Breast epithelium (tissue), 4 donors: ENCODE data around the gene TRIM26. TPM values are rescaled to one million over a fixed set of nuclear protein-coding genes. Genes with fewer than 3 reads are reported as not detected.
"Not testable (repeated sequence)": the region's sequence is repeated elsewhere in the genome, so short reads cannot be mapped to it uniquely, and the experiment has no call there.

Experiments
- DNase-seq, 2 donors: peaks; one replicate each; pipeline ENCODE4 v3.0.0-alpha.2; 2019; ENCODE audit warnings: low spot score in 2 of 2
- H3K27ac ChIP-seq, 2 donors: fragments of 200-600 bp; sonication (generic) in 1 of 2; one replicate each; pipeline ENCODE4 v1.5.1; 2016 to 2019; ENCODE audit warnings: mild to moderate bottlenecking in 1 of 2
- H3K27me3 ChIP-seq, 2 donors: fragments of 200-600 bp; sonication (generic) in 1 of 2; one replicate each; pipeline versions ENCODE4 v1.5.1 to v1.6.0; 2017 to 2019; ENCODE audit warnings: control low read depth in 1 of 2, mild to moderate bottlenecking in 1 of 2
- H3K36me3 ChIP-seq: fragments of 200-600 bp; one replicate; pipeline ENCODE4 v1.5.1; 2019
- H3K4me1 ChIP-seq, 2 donors: fragments of 200-600 bp; sonication (generic); one replicate each; pipeline ENCODE4 v1.5.1; 2016 to 2019; ENCODE audit warnings: control low read depth in 1 of 2
- H3K4me3 ChIP-seq, 3 donors: fragments of 200-600 bp; sonication (generic); 1 replicate in 2 of 3; 2 replicates in 1 of 3; pipeline ENCODE4 v1.5.1; 2016 to 2019; ENCODE audit warnings: mild to moderate bottlenecking in 3 of 3, moderate library complexity in 2 of 3
- H3K9me3 ChIP-seq, 2 donors: fragments of 200-600 bp; sonication (generic) in 1 of 2; one replicate each; pipeline ENCODE4 v1.5.1; 2016 to 2019; ENCODE audit warnings: control low read depth in 1 of 2
- CTCF ChIP-seq, 3 donors: fragments of 450-650 bp; IDR thresholded peaks; one replicate each; pipeline ENCODE4 v1.5.1; 2016 to 2017; ENCODE audit warnings: antibody characterized with exemption in 3 of 3, mild to moderate bottlenecking in 3 of 3, moderate library complexity in 3 of 3
- POLR2A ChIP-seq: fragments of 450-650 bp; IDR thresholded peaks from one replicate; pipeline ENCODE4 v1.6.1; 2016; ENCODE audit warnings: antibody characterized with exemption, mild to moderate bottlenecking, moderate library complexity
- POLR2AphosphoS5 ChIP-seq, 3 donors: sonication (generic); formaldehyde crosslinking; IDR thresholded peaks; one replicate each; pipeline ENCODE4 v1.6.1; 2017; ENCODE audit warnings: antibody characterized with exemption in 3 of 3
- intact Hi-C: fragments of 100-400 bp; cut with DNase I; formaldehyde crosslinking; loops from one replicate; pipeline ENCODE4 v1.15.1; 2023; ENCODE audit warnings: low total_unique reads
- total RNA-seq, 3 donors: library from RNA; depleted of rRNA; stranded (reverse); fragments of >200 nt; gene quantifications; one replicate each; pipeline ENCODE4 v1.1.0, GENCODE V29; 2016

Gene TRIM26
- total RNA-seq, 3 donors from 2014 or later = 31.7 to 66.2 (median 47.5) TPM

GRCh38 chr6:30169658-30170614, 43.3 kb downstream of the TRIM26 start:
- no peak overlapping the region for H3K4me3 ChIP-seq
- peaks cover 0 to 4% of the 10 kb centered on the region in 2 donors for H3K4me1 ChIP-seq
- no peaks in the 10 kb centered on the region for H3K36me3 ChIP-seq
- H3K9me3 ChIP-seq = no peaks in the 10 kb centered on the region
- no peak for TF ChIP-seq POLR2AphosphoS5 (IDR thresholded peaks at IDR 0.05)
- no peak for TF ChIP-seq POLR2A
- TF ChIP-seq CTCF (IDR thresholded peaks at IDR 0.05) = peak; percentile 49 to 74 (median 67)
- intact Hi-C loops = loop anchor here (5.0 kb wide), 1 partner anchor 837 kb away; no protein-coding TSS in a partner anchor
- no peak overlapping the region for H3K27ac ChIP-seq
- peaks cover 0 to 47% of the 10 kb centered on the region in 2 donors for H3K27me3 ChIP-seq
- no peak for DNase-seq

GRCh38 chr6:30168741-30169140, 44.5 kb downstream of the TRIM26 start:
- no peak for TF ChIP-seq CTCF (IDR thresholded peaks at IDR 0.05)
- no peak for TF ChIP-seq POLR2AphosphoS5 (IDR thresholded peaks at IDR 0.05)
- TF ChIP-seq POLR2A = no peak
- no peak for DNase-seq
- intact Hi-C loops = loop anchor here (5.0 kb wide), 1 partner anchor 839 kb away; no protein-coding TSS in a partner anchor
- H3K4me1 ChIP-seq = peaks cover 0 to 4% of the 10 kb centered on the region in 2 donors
- peaks cover 0 to 51% of the 10 kb centered on the region in 2 donors for H3K27me3 ChIP-seq
- H3K27ac ChIP-seq = no peak overlapping the region
- no peak overlapping the region for H3K4me3 ChIP-seq
- no peaks in the 10 kb centered on the region for H3K9me3 ChIP-seq
- no peaks in the 10 kb centered on the region for H3K36me3 ChIP-seq

GRCh38 chr6:30167101-30167500, 46.1 kb downstream of the TRIM26 start:
- Histone ChIP-seq H3K4me1 (peaks cover 0 to 4% of the 10 kb centered on the region in 2 donors), H3K4me3 (no peak overlapping the region), H3K27ac (no peak overlapping the region), H3K27me3 (peaks cover 0 to 48% of the 10 kb centered on the region in 2 donors), H3K9me3 (no peaks in the 10 kb centered on the region), H3K36me3 (no peaks in the 10 kb centered on the region)
- no peak for TF ChIP-seq CTCF (IDR thresholded peaks at IDR 0.05)
- no peak for TF ChIP-seq POLR2A
- TF ChIP-seq POLR2AphosphoS5 (IDR thresholded peaks at IDR 0.05) = no peak
- DNase-seq = no peak
- intact Hi-C loops = loop anchor here (5.0 kb wide), 1 partner anchor 840 kb away; no protein-coding TSS in a partner anchor

- not testable (repeated sequence) for H3K9me3 ChIP-seq, H3K4me3 ChIP-seq, H3K36me3 ChIP-seq, H3K4me1 ChIP-seq, H3K27ac ChIP-seq, DNase-seq
- intact Hi-C loops = loop anchor here (5.0 kb wide), 1 partner anchor 842 kb away; no protein-coding TSS in a partner anchor
- H3K27me3 ChIP-seq = peaks cover 0 to 31% of the 10 kb centered on the region in 2 donors
Measured at GRCh38 chr6:30165238-30165637, 48.0 kb downstream of the TRIM26 start.

- Histone ChIP-seq H3K9me3 (no peaks in the 10 kb centered on the region), H3K27ac (no peak overlapping the region), H3K27me3 (peaks cover 0 to 30% of the 10 kb centered on the region in 2 donors), H3K36me3 (no peaks in the 10 kb centered on the region), H3K4me3 (no peak overlapping the region), H3K4me1 (no peaks in the 10 kb centered on the region)
- no peak for TF ChIP-seq POLR2A
- no peak for TF ChIP-seq CTCF (IDR thresholded peaks at IDR 0.05)
- no peak for TF ChIP-seq POLR2AphosphoS5 (IDR thresholded peaks at IDR 0.05)
- intact Hi-C loops = loop anchor here (5.0 kb wide), 1 partner anchor 843 kb away; no protein-coding TSS in a partner anchor
- DNase-seq = no peak
Measured at GRCh38 chr6:30164714-30165113, 48.5 kb downstream of the TRIM26 start.
